Measurements from ENCODE around the gene CBFA2T2. TPM values are rescaled to one million over a fixed set of nuclear protein-coding genes. Genes with fewer than 3 reads are reported as not detected.
"Not testable (repeated sequence)": the region's sequence is repeated elsewhere in the genome, so short reads cannot be mapped to it uniquely, and the experiment has no call there.

The CBFA2T2 gene
- total RNA-seq, 2 donors from 2014 or later: 14.4 to 15.7 TPM

GRCh38 chr20:33645396-33645795, 155.5 kb downstream of the CBFA2T2 start:
- H3K4me1 Mint-ChIP-seq (ENCODE audit: low read depth): peaks cover 26% of the 10 kb centered on the region
- H3K27ac Mint-ChIP-seq: no peak overlapping the region
- H3K27me3 Mint-ChIP-seq (ENCODE audit: low read depth): no peaks in the 10 kb centered on the region
- no peak overlapping the region for H3K4me3 Mint-ChIP-seq
- no peak for ATAC-seq (replicated peaks in 1 of 2)
- DNase-seq: no peak
- peaks cover 0 to 4% of the 10 kb centered on the region in 2 donors for H3K36me3 Mint-ChIP-seq (ENCODE audit: insufficient read depth in 2 of 2)
- H3K9me3 Mint-ChIP-seq: no peaks in the 10 kb centered on the region

- H3K36me3 Mint-ChIP-seq (ENCODE audit: insufficient read depth in 2 of 2): no peaks in the 10 kb centered on the region
- no peak overlapping the region for H3K4me3 Mint-ChIP-seq
- H3K27ac Mint-ChIP-seq: no peak overlapping the region
- no peaks in the 10 kb centered on the region for H3K27me3 Mint-ChIP-seq (ENCODE audit: low read depth)
- H3K4me1 Mint-ChIP-seq (ENCODE audit: low read depth): peaks cover 31% of the 10 kb centered on the region
- ATAC-seq (replicated peaks in 1 of 2): no peak
- no peak for DNase-seq
- no peaks in the 10 kb centered on the region for H3K9me3 Mint-ChIP-seq
Measured at GRCh38 chr20:33646191-33646590, 156.3 kb downstream of the CBFA2T2 start.

GRCh38 chr20:33646959-33647602, 157.2 kb downstream of the CBFA2T2 start:
- H3K27me3 Mint-ChIP-seq (ENCODE audit: low read depth); DNase-seq; H3K27ac Mint-ChIP-seq; H3K36me3 Mint-ChIP-seq (ENCODE audit: insufficient read depth in 2 of 2); ATAC-seq (replicated peaks in 1 of 2); H3K9me3 Mint-ChIP-seq; H3K4me3 Mint-ChIP-seq: not testable (repeated sequence)
- peaks cover 40% of the 10 kb centered on the region for H3K4me1 Mint-ChIP-seq (ENCODE audit: low read depth)

GRCh38 chr20:33647603-33648395, 157.9 kb downstream of the CBFA2T2 start:
- Mint-ChIP-seq H3K36me3 (ENCODE audit: insufficient read depth in 2 of 2) (no peaks in the 10 kb centered on the region), H3K27me3 (ENCODE audit: low read depth) (no peaks in the 10 kb centered on the region), H3K4me3 (peak overlapping the region in 1 of 2 donors; percentile 19), H3K27ac (no peak overlapping the region), H3K9me3 (no peaks in the 10 kb centered on the region), H3K4me1 (ENCODE audit: low read depth) (peaks cover 47% of the 10 kb centered on the region)
- DNase-seq (no peak), ATAC-seq (replicated peaks in 1 of 2) (no peak)

GRCh38 chr20:33648396-33649004, 158.6 kb downstream of the CBFA2T2 start:
- ATAC-seq (replicated peaks in 1 of 2) (no peak), DNase-seq (no peak)
- Mint-ChIP-seq H3K9me3 (no peaks in the 10 kb centered on the region), H3K36me3 (ENCODE audit: insufficient read depth in 2 of 2) (no peaks in the 10 kb centered on the region), H3K27me3 (ENCODE audit: low read depth) (no peaks in the 10 kb centered on the region), H3K4me3 (no peak overlapping the region), H3K4me1 (ENCODE audit: low read depth) (peaks cover 54% of the 10 kb centered on the region), H3K27ac (no peak overlapping the region)

- peaks cover 62% of the 10 kb centered on the region for H3K4me1 Mint-ChIP-seq (ENCODE audit: low read depth)
- H3K9me3 Mint-ChIP-seq: no peaks in the 10 kb centered on the region
- no peaks in the 10 kb centered on the region for H3K36me3 Mint-ChIP-seq (ENCODE audit: insufficient read depth in 2 of 2)
- DNase-seq (no peak), ATAC-seq (replicated peaks in 1 of 2) (no peak)
- no peak overlapping the region for H3K27ac Mint-ChIP-seq
- no peak overlapping the region for H3K4me3 Mint-ChIP-seq
- H3K27me3 Mint-ChIP-seq (ENCODE audit: low read depth): no peaks in the 10 kb centered on the region
Measured at GRCh38 chr20:33649201-33649681, 159.3 kb downstream of the CBFA2T2 start.

- no peaks in the 10 kb centered on the region for H3K27me3 Mint-ChIP-seq (ENCODE audit: low read depth)
- no peak overlapping the region for H3K27ac Mint-ChIP-seq
- no peaks in the 10 kb centered on the region for H3K36me3 Mint-ChIP-seq (ENCODE audit: insufficient read depth in 2 of 2)
- ATAC-seq (replicated peaks in 1 of 2) (no peak), DNase-seq (no peak)
- H3K4me1 Mint-ChIP-seq (ENCODE audit: low read depth): peaks cover 63% of the 10 kb centered on the region
- H3K4me3 Mint-ChIP-seq: no peak overlapping the region
- H3K9me3 Mint-ChIP-seq: no peaks in the 10 kb centered on the region
Measured at GRCh38 chr20:33650111-33650752, 160.3 kb downstream of the CBFA2T2 start.

GRCh38 chr20:33650753-33651561, 161.1 kb downstream of the CBFA2T2 start:
- ATAC-seq (replicated peaks in 1 of 2) (no peak), DNase-seq (no peak)
- H3K27ac Mint-ChIP-seq: peak overlapping the region; percentile 79
- no peaks in the 10 kb centered on the region for H3K27me3 Mint-ChIP-seq (ENCODE audit: low read depth)
- H3K36me3 Mint-ChIP-seq (ENCODE audit: insufficient read depth in 2 of 2): no peaks in the 10 kb centered on the region
- H3K9me3 Mint-ChIP-seq: no peaks in the 10 kb centered on the region
- H3K4me1 Mint-ChIP-seq (ENCODE audit: low read depth): peaks cover 63% of the 10 kb centered on the region
- H3K4me3 Mint-ChIP-seq: peak overlapping the region in 1 of 2 donors; percentile 76

GRCh38 chr20:33651562-33652048, 161.7 kb downstream of the CBFA2T2 start:
- Mint-ChIP-seq H3K9me3 (no peaks in the 10 kb centered on the region), H3K4me3 (peak overlapping the region; percentile 6 to 76), H3K36me3 (ENCODE audit: insufficient read depth in 2 of 2) (no peaks in the 10 kb centered on the region), H3K4me1 (ENCODE audit: low read depth) (peaks cover 63% of the 10 kb centered on the region), H3K27me3 (ENCODE audit: low read depth) (no peaks in the 10 kb centered on the region), H3K27ac (peak overlapping the region; percentile 79)
- ATAC-seq (replicated peaks in 1 of 2): no peak
- no peak for DNase-seq

- Mint-ChIP-seq H3K27ac (no peak overlapping the region), H3K27me3 (ENCODE audit: low read depth) (no peaks in the 10 kb centered on the region), H3K4me3 (no peak overlapping the region)
Measured at GRCh38 chr20:33653218-33653899, 163.5 kb downstream of the CBFA2T2 start.

GRCh38 chr20:33653900-33654596, 164.2 kb downstream of the CBFA2T2 start:
- DNase-seq: no peak
- Mint-ChIP-seq H3K27me3 (ENCODE audit: low read depth) (no peaks in the 10 kb centered on the region), H3K9me3 (no peaks in the 10 kb centered on the region), H3K4me3 (no peak overlapping the region), H3K36me3 (ENCODE audit: insufficient read depth in 2 of 2) (peaks cover 0 to 2% of the 10 kb centered on the region in 2 donors), H3K27ac (no peak overlapping the region), H3K4me1 (ENCODE audit: low read depth) (peaks cover 49% of the 10 kb centered on the region)
- no peak for ATAC-seq (replicated peaks in 1 of 2)

More at GRCh38 chr20:33653218-33653899, 163.5 kb downstream of the CBFA2T2 start:
- peaks cover 54% of the 10 kb centered on the region for H3K4me1 Mint-ChIP-seq (ENCODE audit: low read depth)
- DNase-seq: peak; percentile 50 to 52
- no peaks in the 10 kb centered on the region for H3K9me3 Mint-ChIP-seq
- peak; percentile 26 to 36 for ATAC-seq (replicated peaks in 1 of 2)
- peaks cover 0 to 2% of the 10 kb centered on the region in 2 donors for H3K36me3 Mint-ChIP-seq (ENCODE audit: insufficient read depth in 2 of 2)
